ENCODE data around the gene UFSP1. TPM values are rescaled to one million over a fixed set of nuclear protein-coding genes. Genes with fewer than 3 reads are reported as not detected.
A peak's percentile ranks its signal among the peaks of the same experiment; 100 is the strongest.

UFSP1 gene
- total and polyA plus RNA-seq, 10 of the 15 experiments (the other 5 are each of a cell fraction or from before 2014, with no cell fraction given): 0.14 to 10.6 (median 2.8) TPM

GRCh38 chr7:100895701-100895955 is 6.1 kb upstream of the UFSP1 start, which contains the start of gene ACHE:
ACHE (minus strand) TSS chr7:100895888; CDS start chr7:100894232, 1,656 bp downstream.
- FAIRE-seq (no peak), ATAC-seq (peak; percentile 43), DNase-seq (ENCODE audit: low read depth, low spot score) (no peak)
- SMC1A ChIA-PET (ENCODE audit: uncharacterized antibody, unreplicated experiment): interaction anchor here (1.4 to 1.9 kb wide), 3 partner anchors 163 to 248 kb away, joined by 3 to 5 read pairs (median 4); no protein-coding TSS in a partner anchor
- BruUV-seq (replicated peaks): no TSS peak
- Histone ChIP-seq H3K27ac (ENCODE audit: control insufficient read depth, insufficient read depth) (no peak within 1 kb of the TSS), H3K4me1 (ENCODE audit: control insufficient read depth, insufficient read depth, low read length) (peaks cover 14% of the 10 kb centered on the region), H4K20me1 (ENCODE audit: control insufficient read depth, insufficient read depth) (no peaks in the 10 kb centered on the region), H3K36me3 (ENCODE audit: control insufficient read depth in 2 of 2, insufficient read depth in 2 of 2, low read length in 1 of 2) (no peaks in the 10 kb centered on the region), H3K4me3 (peak within 1 kb of the TSS; percentile 78), H3K9me3 (replicated peaks; ENCODE audit: control insufficient read depth, insufficient read depth, low read length) (no peaks in the 10 kb centered on the region), H3K27me3 (replicated peaks in 1 of 2; ENCODE audit: control insufficient read depth in 2 of 2, insufficient read depth in 2 of 2, low read length in 1 of 2) (peaks cover 6 to 7% of the 10 kb centered on the region in 2 experiments), H3K9ac (ENCODE audit: control insufficient read depth, insufficient read depth, low read length) (peak within 1 kb of the TSS; percentile 27; the same call in 1 of the 2 replicates), H3K79me2 (ENCODE audit: control insufficient read depth, insufficient read depth, low read length) (no peaks in the 10 kb centered on the region), H3K4me2 (ENCODE audit: control insufficient read depth, insufficient read depth) (peak within 1 kb of the TSS; percentile 82), H2AFZ (ENCODE audit: control insufficient read depth, low read depth, low read length) (peak within 1 kb of the TSS; percentile 58)
- no CpG with 5 or more reads among the region's 32 CpGs for WGBS (ENCODE audit: insufficient coverage, insufficient replicate concordance, low lambda C conversion rate, missing lambda C conversion rate)
- POLR2A ChIA-PET: interaction anchor here (0.6 kb wide), 1 partner anchor 22 kb away, joined by 4 read pairs; no protein-coding TSS in a partner anchor
- intact Hi-C loops (cut with micrococcal nuclease; ENCODE audit: unreplicated experiment): no loop called here
- RAD21 ChIA-PET (ENCODE audit: unreplicated experiment): interaction anchor here (1.2 kb wide), 1 partner anchor 162 kb away, joined by 3 read pairs; no protein-coding TSS in a partner anchor
- CTCF ChIA-PET: interaction anchor here (1.0 to 2.5 kb wide), 3 partner anchors 80 to 167 kb away, joined by 3 to 17 read pairs (median 9); no protein-coding TSS in a partner anchor
- in situ Hi-C loops (cut with MboI): no loop called here
- TF ChIP-seq ZSCAN29 (IDR thresholded peaks at IDR 0.05) (no peak), SRF (IDR thresholded peaks at IDR 0.05; ENCODE audit: low read depth in 2 of 2, low read length in 2 of 2) (no peak), POLR2AphosphoS2 (IDR thresholded peaks at IDR 0.05; ENCODE audit: low read depth, low read length) (no peak), ZBTB11 (CRISPR knock-in tag; IDR thresholded peaks at IDR 0.05) (no peak), SUPT20H (IDR thresholded peaks at IDR 0.05; ENCODE audit: borderline replicate concordance, control insufficient read depth, low read depth, low read length) (no peak), NKRF (conservative IDR thresholded peaks at IDR 0.05) (0 out of 2 replicates have a peak, but pooled peaks have one; percentile 24), RBBP5 (conservative IDR thresholded peaks at IDR 0.05) (no peak), LARP7 (IDR thresholded peaks at IDR 0.05) (0 out of 2 replicates have a peak, but pooled peaks have one; percentile 16)
